HG03025 (cell line): Measurements from ENCODE around the gene GPHB5.
"Not testable (repeated sequence)": the region's sequence is repeated elsewhere in the genome, so short reads cannot be mapped to it uniquely, and the experiment has no call there.

Experiments
- ATAC-seq: cut with Tn5 transposase; IDR thresholded peaks from one replicate; pipeline ENCODE4 v1.9.1; 2021; ENCODE audit warnings: mild to moderate bottlenecking, moderate library complexity; ENCODE audit not compliant: unreplicated experiment, low FRiP score

The GPHB5 gene

DNA sequence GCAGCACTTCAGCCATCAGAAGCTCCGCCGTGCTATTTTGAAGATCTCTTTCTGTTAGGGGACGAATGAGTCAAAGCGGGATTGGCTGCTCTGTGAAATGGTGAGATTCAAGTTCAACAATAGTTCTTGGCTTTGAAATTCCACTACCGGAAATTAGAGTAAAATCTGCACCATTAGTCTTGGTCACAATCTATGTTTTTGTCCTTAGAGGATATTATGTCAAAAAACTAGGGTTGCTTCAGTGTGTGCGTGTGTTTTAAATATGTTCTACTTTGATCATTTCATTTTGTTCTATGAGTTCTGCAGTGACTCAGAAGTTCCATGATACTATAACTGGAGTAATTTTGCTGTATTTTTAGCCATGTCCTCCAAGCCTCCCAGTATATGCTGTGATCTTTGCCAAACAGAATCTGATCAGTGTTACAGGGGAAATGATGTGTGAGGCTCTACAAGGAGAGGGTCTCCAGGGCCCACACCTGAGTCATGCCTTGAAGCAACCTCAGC, 22.6 kb downstream of the GPHB5 start:
- peak; percentile 60 for ATAC-seq

- peak; percentile 20 for ATAC-seq
Measured at GRCh38 chr14:63295231-63295685, 23.5 kb downstream of the GPHB5 start.

DNA sequence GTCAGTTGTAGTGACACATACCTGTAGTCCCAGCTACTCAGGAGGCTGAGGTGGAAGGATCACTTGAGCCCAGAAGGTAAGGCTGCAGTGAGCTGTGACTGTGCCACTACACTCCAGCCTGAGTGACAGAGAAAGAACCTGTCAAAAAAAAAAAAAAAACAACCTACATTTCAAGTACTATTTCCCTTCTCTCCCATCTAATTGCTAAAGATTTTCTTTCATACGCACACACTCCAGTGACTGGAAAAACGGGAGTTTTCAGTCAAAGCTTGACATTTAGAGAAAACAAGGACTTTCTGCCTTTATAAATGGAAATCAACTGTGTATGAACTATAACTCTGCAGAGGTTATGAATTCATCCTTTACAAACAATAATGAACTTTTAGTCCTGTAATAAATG, 25.9 kb downstream of the GPHB5 start:
- ATAC-seq: no peak

DNA sequence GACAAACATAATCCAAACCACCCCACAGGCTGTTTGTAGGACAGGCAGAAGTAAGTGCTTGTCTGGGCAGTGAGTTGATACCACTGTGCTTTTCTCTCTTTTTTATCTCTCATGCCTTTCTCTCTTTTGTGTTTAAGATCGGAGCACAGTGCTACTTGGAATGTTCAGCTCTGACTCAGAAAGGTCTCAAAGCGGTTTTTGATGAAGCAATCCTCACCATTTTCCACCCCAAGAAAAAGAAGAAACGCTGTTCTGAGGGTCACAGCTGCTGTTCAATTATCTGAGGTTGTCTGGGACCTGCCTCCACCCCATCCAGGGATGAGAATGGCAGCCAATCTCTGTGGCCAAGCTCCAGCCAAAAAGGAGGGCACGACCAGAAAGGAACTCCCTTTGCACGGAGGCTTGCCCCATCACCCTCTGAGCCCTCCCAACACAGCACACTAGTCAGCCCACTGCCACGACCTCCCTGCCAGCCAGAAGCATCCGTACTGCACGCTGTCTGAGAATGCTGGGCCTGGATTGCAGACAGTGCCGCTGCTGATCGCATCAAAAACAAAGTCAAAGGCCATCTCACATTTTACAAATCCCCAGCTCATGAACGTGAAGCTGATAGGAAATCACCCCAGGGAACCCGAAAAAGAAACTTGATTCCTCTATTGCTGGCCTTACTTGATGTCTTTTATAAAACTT, 27.8 kb downstream of the GPHB5 start:
- ATAC-seq: no peak

GRCh38 chr14:63288853-63289252, 29.9 kb downstream of the GPHB5 start:
- ATAC-seq: no peak

DNA sequence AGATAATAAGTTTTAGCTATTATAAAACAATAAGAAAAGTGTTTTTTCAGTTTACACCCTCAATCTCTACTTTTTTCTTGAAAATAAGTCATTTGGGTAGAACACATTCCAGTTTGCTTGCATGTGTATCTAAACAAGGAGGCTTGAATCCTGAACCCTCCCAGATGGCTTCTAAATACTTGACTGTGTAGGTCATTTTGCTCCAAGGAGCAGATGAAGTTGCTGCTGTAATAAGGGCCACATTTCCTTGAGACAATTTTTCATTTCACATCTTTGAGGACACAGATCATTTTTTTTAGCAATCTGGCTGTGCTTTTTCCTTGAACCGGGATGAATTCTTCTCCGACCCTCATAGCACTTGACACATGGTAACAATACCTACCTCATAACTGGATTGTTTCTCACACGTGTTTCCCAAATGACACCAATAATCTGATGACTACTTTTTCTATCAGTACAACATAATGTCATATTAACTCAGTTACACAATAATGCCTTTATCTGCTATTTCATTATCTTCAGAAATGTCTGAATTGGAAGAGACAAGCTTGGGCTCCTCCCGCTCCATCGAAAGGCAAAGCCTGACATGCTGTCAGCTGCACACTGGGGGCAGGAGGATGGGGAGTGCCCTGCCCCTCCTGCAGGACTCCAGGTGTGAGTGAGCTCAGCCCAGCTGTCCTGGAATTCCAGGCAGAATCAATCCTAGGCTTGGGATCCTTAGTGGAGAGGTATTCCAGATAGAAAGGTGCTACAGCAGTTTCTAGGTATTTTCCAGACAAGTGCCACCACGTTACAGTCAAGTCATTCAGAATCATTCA, 30.9 kb downstream of the GPHB5 start:
- no peak for ATAC-seq

GRCh38 chr14:63286071-63286470, 32.7 kb downstream of the GPHB5 start:
- ATAC-seq: no peak

DNA sequence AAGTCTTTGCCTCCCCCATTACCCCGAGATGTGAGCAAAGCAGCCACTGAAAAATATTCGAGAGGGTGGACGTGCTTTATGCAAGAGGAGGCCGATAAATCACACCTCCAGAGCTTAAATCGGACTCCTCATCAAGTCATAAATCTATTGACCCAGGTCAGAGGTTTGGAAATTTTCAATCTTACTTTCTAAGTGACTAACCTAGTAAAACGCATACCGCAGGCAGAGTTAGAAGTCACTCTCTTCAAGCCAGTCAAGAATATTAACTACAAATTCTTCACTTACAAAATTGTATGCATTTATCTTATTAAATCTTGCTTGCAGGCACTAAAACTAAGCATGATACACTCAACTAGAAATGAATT, 34.9 kb downstream of the GPHB5 start:
- ATAC-seq: no peak

- ATAC-seq: peak; percentile 64
Measured at GRCh38 chr14:63282997-63283883, 35.5 kb downstream of the GPHB5 start.

- ATAC-seq: not testable (repeated sequence)
Measured at GRCh38 chr14:63279933-63280332, 38.8 kb downstream of the GPHB5 start.

DNA sequence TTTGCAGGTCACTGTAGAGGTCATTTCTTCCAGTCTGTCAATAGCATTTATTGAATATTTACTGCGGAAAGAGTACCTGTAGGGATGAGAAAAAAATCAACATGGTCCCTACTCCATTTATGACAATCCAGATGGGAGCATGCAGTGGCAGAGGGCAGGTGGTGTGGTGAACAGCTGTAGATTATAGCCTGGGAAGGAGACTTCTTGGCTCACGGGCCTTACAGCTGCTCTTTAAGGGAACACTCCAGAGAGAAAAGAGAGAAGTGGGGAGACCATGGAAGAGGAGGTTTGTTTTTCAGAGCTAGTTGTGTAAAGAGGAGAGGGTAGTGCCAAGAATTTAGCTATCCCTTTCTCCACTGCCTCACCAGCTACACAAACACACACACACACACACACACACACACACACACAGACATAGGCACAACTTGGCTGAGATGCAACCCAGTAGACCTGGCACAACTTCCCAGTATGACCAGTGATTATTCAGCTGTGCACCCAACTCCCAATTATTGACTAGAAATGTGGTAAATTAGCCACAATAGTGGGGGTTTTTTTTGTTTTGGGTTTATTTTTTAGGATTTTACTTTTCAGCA, 41.0 kb downstream of the GPHB5 start:
- no peak for ATAC-seq

GRCh38 chr14:63276492-63277342, 42.0 kb downstream of the GPHB5 start:
- ATAC-seq: no peak

GRCh38 chr14:63276016-63276415, 42.7 kb downstream of the GPHB5 start:
- no peak for ATAC-seq

DNA sequence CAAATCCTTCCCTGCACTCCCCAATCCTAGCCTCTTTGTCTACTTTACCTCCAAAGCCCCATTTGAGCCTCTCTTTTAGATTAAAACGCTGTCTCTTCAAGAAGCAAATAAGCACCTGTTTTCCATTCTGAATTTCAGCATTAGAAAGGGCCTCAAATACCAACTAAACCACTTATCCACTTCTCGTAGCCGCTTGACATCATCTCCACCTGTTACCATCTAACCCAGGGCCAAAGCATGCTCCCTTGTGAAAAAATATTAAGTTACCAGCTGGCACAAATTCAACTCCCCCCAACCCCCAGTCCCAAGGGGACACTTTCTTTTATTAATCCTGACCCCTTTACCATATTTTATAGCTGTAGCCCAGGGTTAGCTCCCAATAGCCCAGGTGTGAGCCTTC, 43.1 kb downstream of the GPHB5 start:
- no peak for ATAC-seq

DNA sequence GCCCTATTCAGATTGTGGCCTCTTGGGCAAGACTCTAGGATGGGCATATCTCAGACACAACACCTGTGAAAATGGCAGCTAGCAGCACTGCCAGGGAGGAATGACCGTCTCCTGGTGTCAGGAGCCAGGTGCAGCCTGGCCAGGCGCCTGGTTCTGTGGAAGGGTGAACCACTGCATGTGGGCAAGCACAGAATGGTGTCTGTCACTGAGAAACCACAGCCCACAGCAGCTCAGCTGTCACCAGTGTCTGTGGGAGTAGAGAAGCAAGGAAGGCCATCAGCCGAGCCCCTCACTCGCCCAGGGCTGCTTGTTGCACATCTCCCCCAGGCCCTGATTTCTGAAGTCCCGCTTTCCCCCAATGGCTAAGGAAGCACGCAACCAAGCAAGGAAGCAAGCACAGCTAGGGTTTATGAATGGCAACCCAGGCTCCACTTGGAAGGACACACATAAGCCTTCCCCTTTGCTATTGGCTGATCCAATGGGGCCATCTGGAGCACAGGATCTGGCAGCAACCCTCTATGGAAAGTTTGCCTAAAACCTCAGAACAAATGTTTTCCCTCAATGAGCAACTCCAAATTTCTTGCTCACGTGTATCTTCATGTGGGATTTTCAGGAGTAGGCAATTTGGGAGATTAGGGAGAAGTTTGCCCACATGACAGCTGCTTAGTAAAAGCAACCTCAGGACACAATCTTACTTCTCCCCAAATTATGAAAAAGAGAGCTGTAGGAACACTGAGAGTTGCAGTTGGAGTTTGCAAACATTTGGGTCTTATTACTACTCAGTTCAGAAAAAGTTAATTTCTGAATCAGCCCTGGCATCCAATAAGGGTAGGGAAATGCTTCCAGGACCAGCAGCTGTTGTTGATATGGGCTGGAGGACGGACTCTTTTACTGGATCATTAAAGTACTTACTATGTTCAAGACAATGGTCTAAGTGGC, 44.7 kb downstream of the GPHB5 start:
- ATAC-seq: no peak

DNA sequence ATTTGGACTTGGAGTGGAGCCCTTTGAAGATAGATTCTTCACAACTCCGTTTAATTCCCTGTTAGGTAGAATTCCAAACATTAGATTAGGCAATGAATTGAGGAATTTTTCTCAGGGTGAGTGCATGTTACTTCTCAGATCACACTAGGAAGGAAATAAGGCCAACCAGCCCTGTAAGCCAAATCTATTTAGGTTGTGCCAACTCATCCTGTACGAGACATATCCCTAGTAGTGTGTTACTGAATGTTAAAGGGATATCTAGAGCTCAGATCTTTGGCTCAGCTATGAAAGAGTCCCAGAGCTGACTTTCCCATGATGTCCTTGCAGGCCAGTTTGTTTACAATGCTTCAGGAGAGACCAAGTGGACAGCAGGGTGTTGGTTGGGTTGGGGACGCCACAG, 45.6 kb downstream of the GPHB5 start:
- ATAC-seq: no peak

- no peak for ATAC-seq
Measured at GRCh38 chr14:63269561-63270225, 49.0 kb downstream of the GPHB5 start.

GRCh38 chr14:63268771-63269170, 50.0 kb downstream of the GPHB5 start:
- no peak for ATAC-seq
